Adipose tissue (tissue), 3 donors: ENCODE results near the gene SLC25A48. TPM values are rescaled to one million over a fixed set of nuclear protein-coding genes. Genes with fewer than 3 reads are reported as not detected.
"Not testable (repeated sequence)": the region's sequence is repeated elsewhere in the genome, so short reads cannot be mapped to it uniquely, and the experiment has no call there.

Experiments
- H3K27ac ChIP-seq: one replicate; pipeline ENCODE4 v1.5.1; 2013; ENCODE audit warnings: low read depth, low read length
- WGBS, 3 donors: extraction: QIAGEN DNeasy Blood & Tissue Kit; methylation state at CpG; one replicate each; pipeline ENCODE4 v1.1.7; 2013; 5-methylcytosine and 5-hydroxymethylcytosine counted together
- polyA plus RNA-seq, 3 donors: library from polyadenylated mRNA; stranded (reverse); fragments of 200-250 nt; gene quantifications; one replicate each; pipeline ENCODE4 v1.2.3, GENCODE V29; 2013
- donor health status: healthy with polysubstance abuse.
- donor health status: Bipolar disorder and iron deficiency.
- donor health status: healthy.

SLC25A48 gene
- polyA plus RNA-seq, 3 donors = 0.03 to 0.83 TPM; not detected in 1

DNA sequence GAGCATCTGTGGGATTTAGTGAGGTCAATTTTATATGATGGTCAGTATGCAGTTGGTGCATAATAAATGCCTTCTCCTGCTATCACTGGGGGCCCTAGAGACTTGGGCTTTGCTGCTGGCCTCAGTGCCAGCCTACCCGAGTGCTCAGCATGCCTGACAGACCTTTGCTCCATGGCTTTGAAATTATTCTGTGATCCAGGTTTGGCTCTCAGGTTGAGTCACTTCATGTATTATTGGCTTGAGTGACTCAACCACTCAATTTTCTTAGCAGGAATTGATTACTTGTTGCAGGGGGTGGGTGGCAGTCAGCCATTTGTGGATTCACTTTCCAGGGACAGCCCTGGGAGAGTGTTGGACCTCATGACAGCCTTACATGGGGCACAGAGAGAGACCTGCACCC lies 13.5 kb downstream of the SLC25A48 start:
- WGBS, 3 donors = 79 to 87% (median 85%) methylated on average over 1 of the region's 1 CpG
- no peak overlapping the region for H3K27ac ChIP-seq

DNA sequence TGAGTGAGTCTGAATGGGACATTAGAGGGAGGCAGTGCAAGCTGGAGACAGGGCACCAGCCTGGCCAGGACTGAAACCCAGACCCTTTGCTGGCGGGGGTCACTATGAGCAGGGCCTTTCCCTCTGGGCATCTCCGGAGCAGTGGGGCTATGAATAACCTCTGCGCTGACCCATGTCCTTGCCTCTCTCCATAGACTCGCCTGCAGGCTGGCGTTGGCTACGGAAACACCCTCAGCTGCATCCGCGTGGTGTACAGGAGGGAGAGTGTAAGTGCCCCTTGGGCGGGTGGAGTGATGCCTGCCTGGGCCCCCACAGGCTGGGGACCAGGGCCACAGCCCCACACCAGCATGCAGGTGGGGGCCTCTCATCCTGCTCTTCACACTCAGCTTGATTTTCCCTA lies 15.8 kb downstream of the SLC25A48 start:
- 92 to 96% (median 94%) methylated on average over 9 of the region's 9 CpGs for WGBS, 3 donors
- H3K27ac ChIP-seq = no peak overlapping the region

DNA sequence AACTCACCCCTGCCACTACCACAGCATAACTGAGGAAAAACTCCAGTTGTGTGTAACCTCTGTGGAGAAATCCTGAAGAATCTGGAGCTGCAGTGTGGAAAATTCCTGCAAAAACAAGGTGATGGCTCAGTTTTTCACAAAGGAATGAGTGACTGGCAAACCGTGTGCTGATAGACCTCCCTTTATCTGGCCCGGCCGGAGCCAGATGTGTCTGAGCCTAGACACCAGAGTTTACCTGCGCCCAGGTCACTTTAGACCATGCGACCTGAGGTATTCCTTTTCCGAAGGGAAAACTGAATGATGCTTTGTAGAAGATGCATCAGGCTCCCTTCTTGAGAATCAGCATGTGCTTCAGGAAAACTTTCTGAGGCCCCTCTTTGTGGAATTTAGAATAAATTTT lies 16.2 kb downstream of the SLC25A48 start:
- 91 to 92% (median 92%) methylated on average over 6 of the region's 6 CpGs for WGBS, 3 donors

DNA sequence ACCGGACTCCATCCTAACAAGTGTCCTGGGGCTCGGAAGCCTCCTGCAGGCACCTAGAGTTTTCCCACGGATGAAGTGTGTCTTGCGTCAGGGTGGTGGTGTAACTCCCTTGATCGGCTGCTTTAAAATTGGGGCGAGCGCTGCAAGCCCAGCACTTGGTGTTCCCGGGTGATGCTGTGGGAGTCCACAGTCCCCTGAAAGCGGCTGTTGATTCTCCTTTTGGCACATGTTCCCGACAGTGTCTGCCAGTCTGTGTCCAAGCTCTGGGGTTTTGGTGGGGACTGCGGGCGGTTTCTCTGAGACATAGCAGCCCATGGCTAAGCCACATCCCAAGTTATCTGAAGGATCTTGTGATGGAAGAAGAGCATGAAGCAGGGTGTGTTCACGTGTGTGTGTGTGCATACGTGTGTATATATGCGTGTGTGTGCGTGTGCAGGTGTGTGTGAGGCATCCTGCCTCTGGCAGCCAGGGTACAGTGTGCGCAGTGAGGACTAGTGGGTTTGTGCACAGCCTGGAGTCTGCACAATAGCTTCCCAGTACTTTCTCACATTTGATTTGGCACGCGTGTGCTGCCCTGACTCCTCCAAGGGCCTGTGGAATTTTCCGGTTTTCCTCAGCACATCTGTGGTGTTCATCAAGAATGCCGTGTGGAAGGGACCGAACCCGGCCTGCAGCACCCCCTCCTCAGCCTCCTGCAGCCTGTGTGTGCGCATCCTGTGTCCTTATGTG lies 16.9 kb downstream of the SLC25A48 start:
- no peak overlapping the region for H3K27ac ChIP-seq
- 79 to 89% (median 81%) methylated on average over 24 of the region's 24 CpGs for WGBS, 3 donors

More for the DNA sequence above, 16.2 kb downstream of the SLC25A48 start:
- H3K27ac ChIP-seq = no peak overlapping the region

DNA sequence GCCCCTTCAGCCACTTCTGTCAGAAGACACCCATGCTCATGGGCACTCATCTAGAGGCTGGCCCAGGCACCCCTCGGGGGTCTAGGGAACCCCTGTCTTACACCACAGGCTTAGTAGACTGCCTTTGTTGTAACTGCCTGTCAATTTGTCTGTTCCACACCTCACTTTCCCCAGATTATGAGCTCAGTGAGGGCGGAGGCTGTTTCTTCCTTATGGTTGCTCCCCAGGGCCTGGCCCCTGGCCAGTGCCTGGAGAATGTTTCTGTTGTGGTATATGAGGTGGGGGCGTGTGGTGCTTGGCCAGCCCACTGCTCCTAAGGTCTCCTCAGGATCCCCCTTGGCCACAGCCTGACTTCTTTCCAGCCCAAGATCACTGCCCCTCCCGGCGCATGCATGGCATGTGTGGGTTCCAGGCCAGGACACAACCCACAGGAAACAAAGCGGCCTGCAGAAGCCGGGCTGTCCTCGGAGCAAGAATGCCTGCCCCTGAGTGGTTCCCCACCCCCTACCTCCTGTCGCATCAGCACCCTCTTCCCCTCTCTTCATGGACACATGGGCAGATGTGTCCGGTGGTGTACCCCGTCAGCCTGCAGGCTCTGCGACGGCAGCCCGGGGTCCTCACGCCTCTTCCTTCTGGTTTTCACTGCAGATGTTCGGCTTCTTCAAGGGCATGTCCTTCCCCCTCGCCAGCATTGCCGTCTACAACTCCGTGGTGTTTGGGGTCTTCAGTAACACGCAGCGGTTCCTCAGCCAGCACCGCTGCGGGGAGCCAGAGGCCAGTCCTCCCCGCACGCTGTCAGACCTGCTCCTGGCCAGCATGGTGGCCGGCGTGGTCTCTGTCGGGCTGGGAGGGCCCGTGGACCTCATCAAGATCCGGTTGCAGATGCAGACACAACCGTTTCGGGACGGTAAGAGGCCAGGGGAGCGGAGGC lies 17.7 kb downstream of the SLC25A48 start:
- 86 to 90% (median 89%) methylated on average over 33 to 34 of the region's 34 CpGs for WGBS, 3 donors
- H3K27ac ChIP-seq = no peak overlapping the region

DNA sequence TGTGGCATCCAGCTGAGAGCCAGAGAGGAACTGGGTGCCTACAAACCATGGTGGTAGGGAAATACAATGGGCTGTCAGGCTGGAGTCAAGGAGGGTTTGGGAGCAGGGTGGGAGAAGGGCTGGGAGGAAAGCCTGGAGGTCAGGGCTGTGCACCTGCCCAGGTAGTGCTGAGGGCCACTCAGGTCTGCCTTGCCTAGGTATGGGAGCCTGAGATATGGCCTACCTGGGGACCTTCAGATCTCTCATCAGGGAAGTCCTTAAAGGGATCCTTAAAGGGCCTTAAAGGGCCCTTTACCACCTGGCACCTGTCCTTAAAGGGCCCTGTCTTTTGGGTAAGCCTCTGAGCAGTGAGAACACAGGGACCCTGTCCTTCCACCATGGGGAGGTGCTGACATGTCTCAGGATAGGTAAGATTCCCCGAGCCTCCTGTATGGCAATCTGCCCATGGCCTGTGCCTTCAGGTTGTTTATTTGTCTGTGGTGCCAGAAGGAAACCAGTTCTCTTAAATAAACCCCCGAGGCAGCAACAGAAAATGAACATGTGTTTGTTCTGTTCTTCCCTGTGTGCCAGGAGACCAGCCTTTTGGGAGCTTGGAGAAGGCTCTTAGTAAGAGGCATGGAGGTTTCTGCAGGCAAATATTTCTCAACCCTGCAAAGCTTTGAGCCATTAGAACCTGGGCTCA lies 23.3 kb downstream of the SLC25A48 start:
- no peak overlapping the region for H3K27ac ChIP-seq
- WGBS, 3 donors = 60 to 75% (median 74%) methylated on average over 2 of the region's 2 CpGs

DNA sequence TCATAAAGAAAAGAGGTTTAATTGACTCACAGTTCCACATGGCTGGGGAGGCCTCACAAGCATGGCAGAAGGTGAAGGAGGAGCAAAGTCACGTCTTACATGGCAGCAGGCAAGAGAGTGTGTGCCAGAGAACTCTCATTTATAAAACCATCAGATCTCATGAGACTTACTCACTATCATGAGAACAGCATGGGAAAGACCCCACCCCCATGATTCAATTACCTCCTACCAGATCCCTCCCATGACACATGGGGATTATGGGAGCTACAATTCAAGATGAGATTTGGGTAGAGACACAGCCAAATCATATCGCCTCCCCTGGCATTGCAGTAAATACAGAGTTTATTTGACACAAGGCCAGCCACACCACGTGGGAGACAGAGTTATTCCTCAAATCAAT lies 24.7 kb downstream of the SLC25A48 start:
- H3K27ac ChIP-seq = not testable (repeated sequence)
- WGBS, 3 donors = 52 to 65% (median 62%) methylated on average over 3 of the region's 3 CpGs

DNA sequence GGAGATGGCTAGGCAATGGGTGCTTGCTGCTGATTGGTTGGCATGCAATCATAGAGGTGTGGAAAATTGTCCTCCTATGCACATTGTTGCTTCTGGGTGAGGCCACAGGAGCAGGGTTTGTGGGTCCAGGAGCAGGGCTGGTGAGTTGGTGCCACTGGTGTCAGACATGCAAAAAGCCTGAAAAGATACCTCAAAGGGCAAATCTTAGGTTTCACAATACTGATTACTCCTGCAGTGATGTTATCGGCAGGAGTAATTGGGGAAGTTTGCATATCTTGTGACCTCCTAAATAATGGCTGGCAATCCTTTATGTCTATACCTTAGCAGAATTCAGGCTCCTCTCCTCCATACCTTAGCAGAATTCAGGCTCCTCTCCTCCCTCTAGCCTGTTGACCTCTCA lies 25.2 kb downstream of the SLC25A48 start:
- H3K27ac ChIP-seq = no peak overlapping the region
- whole genome bisulfite sequencing, 3 donors = 62 to 88% (median 70%) methylated on average over 1 of the region's 1 CpG

DNA sequence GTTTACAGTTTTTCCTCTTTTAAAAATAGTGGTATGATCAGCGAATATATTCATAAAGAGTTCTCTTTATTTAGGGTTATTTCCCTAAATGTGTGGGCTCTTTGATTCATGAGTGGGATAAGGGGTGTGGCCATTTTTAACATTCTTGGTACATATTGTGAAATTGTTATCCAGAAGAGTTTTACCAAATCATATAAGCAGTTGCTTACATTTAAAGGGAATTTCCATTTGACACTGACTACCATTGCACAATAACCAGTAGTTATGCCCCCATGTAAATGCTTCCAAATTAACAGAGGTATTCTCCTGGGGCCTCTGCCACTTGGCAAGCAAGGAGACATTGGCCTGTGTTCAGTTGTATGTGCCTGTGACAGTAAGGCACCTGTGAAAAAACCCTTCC lies 27.2 kb downstream of the SLC25A48 start:
- 81 to 88% (median 82%) methylated on average over 1 of the region's 1 CpG for WGBS, 3 donors
- H3K27ac ChIP-seq = no peak overlapping the region

DNA sequence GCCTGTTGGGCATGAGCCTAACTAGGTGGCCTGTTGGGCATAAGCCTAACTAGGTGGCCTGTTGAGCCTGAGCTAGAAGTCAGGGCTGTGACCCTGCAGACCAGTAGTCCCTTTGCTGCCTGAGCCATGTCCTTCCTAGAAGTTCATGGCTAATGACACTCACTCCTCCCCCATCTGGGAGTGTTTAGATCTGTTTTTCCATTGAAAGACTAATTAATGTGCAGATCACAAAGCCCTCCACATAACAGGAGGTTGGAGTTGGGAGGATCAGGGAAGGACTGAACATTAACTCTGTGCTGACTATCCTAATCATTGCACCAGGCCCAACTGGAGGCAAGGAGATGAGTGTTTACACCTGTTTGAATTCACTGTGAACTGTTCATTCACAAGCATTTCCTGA lies 27.6 kb downstream of the SLC25A48 start:
- no peak overlapping the region for H3K27ac ChIP-seq

DNA sequence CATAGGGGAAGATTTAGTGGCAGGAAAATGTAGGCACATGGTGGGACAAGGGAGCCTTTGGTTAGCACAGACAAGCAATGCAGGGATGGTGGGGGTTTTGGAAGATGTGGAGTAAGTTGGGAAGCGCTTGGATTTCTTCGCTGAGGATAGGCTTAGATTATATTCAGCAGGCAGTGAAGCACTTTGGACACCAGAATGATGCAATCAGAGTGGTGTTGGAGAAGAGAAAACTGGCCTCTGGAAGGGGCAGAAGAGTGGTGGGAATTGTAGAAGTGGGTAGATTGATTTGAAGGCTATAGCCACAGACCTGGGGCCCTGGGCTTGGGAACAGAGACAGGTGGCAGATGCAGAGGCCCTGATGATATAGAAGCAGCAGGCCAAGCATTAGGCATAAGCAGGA lies 28.3 kb downstream of the SLC25A48 start:
- no peak overlapping the region for H3K27ac ChIP-seq
- 98 to 100% (median 99%) methylated on average over 2 of the region's 2 CpGs for WGBS, 3 donors

DNA sequence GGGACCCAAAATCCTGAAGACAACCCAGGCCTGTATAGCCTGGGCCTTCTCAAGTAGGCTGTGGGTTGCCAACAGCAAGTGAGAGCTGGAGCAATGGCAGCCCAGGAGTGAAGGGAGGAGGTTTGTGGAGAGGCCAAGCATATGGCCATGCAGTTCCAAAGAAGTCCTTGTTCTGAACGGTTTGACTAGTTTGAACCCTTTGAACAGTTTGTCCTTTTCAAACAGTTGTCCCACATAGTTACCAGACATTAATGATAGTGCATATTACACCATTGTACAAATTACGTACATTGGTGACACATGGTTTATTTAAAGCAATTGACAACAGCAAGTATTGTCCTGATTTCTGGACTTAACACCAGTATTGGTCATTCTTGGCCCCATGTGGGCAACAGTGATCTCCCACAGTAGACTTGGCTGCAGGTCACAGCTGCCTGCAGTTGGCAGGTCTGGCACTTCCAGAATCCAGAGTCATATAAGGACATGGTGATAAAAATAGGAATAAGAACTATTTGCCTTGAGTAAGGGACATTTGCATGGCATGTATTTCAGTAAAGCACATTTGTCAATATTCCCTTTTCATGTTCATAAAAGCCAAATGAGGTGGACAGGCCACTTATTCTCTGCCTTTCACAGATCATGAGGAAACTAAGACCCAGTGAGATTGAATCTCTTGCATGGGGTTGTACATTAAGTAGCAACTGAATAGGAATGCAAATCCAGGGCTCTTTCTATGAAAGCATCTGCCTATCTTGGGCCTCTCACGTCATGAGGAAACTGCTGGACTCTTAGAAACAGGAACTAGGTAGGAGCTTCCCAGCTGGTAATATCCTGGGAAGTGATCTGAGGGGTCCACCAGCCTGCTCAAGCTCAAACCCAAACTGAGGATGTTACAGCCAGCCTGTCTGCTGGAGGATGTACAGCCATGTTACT lies 30.3 kb downstream of the SLC25A48 start:
- no peak overlapping the region for H3K27ac ChIP-seq
- whole genome bisulfite sequencing, 3 donors = 70 to 73% (median 71%) methylated on average over 3 of the region's 3 CpGs

DNA sequence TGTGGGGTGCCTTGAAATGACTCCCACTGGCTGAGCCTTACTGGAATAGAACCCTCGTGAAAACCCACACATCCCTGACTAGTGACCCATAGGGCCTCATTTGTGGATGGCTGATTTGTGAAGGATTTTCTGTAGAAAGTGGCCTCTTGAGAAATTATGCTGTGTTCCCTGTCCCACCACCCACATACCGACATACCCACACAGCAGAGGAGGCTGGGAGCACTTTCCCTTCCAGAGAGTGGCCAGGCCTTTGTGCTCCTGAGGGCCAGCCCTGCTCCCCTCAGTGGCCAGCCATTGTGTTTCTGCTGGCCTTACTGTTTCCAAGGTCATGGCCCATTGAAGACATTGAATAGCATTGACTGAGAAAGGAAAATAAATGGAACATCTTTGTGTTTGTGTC lies 31.6 kb downstream of the SLC25A48 start:
- no peak overlapping the region for H3K27ac ChIP-seq

DNA sequence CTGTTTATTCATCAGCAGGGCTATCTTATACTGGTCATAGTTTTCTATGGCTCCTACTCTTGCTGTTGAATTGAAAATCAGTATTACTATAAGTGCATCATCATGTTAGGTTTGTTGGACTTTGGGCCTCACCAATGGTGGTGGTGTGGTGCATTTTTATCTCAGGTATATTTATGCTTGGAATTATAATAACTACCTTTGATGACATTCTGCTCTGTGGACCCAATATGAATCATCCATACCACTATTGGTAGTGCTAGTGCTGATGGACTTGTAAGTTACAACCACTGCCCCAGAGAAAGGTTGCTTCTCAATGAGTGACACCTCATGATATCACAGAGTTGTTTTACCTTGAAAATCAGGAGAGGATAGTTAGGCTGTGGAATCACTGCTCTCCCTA lies 33.1 kb downstream of the SLC25A48 start:
- no peak overlapping the region for H3K27ac ChIP-seq

More for the DNA sequence above, 31.6 kb downstream of the SLC25A48 start:
- WGBS, 3 donors = 74 to 91% (median 84%) methylated on average over 2 of the region's 2 CpGs

DNA sequence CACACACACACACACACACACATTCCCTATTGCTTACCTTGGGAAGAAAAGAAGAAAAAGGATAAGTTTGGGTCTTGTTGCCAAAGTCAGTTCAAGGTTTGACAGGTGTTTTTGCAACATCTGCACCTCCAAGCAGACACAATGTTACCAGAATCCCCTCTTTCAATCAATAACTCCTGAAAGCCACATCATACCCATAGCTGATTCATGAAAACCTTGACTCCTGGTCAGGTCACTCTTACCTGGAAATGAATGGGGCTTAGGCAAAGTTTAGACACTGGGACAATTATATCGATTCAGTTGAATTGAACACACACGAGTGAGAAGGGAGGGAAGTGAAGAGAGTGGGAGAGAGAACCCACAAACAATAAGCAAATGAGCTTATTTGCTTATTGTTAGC lies 34.2 kb downstream of the SLC25A48 start:
- WGBS, 3 donors = 54 to 62% (median 59%) methylated on average over 2 of the region's 2 CpGs

DNA sequence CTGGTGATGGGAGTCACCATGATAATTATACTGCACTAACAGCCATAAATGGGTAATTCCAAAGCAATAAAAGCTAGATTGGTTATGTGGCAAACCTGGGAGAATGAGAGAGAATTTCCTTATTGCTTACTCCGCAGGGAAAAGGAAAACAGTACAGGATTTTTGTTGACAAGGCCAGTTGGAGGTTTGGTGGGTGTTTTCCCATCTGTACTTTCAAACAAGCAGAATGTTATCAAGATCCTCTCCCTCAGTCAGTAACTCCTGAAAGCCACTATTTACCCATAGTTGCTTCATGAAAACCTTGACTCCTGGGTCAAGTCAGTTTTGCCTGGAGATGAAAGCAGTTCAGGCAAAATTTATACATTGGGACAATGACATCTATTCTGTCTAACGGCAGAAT lies 34.8 kb downstream of the SLC25A48 start:
- H3K27ac ChIP-seq = no peak overlapping the region
- 73 to 85% (median 81%) methylated on average over 2 of the region's 2 CpGs for WGBS, 3 donors

More for the DNA sequence above, 34.2 kb downstream of the SLC25A48 start:
- H3K27ac ChIP-seq = no peak overlapping the region

DNA sequence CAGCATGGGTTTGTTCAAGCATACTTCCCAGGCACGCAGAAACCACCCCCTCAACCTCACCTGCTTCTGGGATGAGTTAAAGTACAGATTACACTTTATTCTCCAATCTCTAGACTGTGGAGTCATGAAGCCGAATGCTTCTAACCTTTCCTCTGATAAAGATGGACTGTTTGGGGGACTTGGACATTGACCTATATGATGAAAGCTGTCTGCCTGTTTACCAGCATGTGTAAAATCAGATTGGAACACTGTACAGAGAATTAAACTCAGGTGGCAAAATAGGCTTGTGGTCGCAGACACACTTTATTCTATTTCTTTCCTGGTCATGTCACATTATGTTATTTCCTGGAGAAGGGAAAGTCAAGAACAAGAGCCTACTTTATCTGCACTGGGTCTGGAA lies 35.5 kb downstream of the SLC25A48 start:
- WGBS, 3 donors = 58 to 72% (median 63%) methylated on average over 3 of the region's 3 CpGs
- H3K27ac ChIP-seq = no peak overlapping the region

DNA sequence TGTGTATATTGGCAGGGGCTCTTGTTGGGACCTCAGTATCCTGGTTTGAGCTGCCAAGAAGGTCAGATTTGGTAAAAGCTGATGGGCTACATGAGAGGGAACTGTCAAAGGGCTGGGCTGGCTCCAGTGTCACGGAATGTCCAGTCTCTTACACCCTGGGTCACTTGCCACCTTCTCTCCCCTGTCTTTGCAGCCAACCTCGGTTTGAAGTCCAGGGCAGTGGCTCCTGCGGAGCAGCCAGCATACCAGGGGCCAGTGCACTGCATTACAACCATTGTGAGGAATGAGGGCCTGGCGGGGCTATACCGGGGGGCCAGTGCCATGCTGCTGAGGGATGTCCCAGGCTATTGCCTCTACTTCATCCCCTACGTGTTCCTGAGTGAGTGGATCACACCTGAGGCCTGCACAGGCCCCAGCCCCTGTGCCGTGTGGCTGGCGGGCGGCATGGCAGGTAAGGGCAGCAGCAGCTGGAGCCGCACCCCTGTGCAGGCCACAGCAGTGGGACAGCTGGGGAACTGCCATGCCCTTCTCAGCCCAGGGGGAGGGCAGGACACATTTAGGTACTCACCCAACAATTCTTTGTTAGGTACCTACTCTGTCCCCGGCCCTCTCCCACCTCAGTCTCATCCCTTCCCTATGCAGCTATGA lies 36.9 kb downstream of the SLC25A48 start:
- 74 to 84% (median 76%) methylated on average over 9 to 11 of the region's 11 CpGs for WGBS, 3 donors
- H3K27ac ChIP-seq = no peak overlapping the region
